Measurements from ENCODE around the gene RNASE7.

The RNASE7 gene

GRCh38 chr14:21088687-21089086, 46.5 kb downstream of the RNASE7 start:
- no peak for DNase-seq (ENCODE audit: low read depth)

- DNase-seq (ENCODE audit: low read depth), result no peak
Measured at GRCh38 chr14:21089271-21089670, 47.1 kb downstream of the RNASE7 start.

DNA sequence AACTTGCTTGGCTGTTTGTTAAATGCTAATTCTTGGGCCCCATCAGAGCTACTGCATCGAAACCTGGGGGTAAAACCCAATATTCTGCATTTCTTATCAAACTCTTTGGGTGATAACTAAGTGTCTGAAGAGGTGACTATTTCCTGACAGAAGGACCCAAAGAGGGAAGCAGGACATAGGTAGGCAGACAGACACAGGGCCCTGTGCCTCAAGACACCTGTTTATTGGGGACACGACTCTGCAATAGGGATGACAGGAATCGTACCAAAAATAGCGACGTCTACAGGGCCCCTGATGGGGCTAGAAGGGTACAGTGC, 47.7 kb downstream of the RNASE7 start:
- DNase-seq (ENCODE audit: low read depth), result no peak

GRCh38 chr14:21090194-21090939, 48.2 kb downstream of the RNASE7 start:
- no peak for DNase-seq (ENCODE audit: low read depth)

- no peak for DNase-seq (ENCODE audit: low read depth)
Measured at GRCh38 chr14:21090940-21091663, 48.9 kb downstream of the RNASE7 start.

DNA sequence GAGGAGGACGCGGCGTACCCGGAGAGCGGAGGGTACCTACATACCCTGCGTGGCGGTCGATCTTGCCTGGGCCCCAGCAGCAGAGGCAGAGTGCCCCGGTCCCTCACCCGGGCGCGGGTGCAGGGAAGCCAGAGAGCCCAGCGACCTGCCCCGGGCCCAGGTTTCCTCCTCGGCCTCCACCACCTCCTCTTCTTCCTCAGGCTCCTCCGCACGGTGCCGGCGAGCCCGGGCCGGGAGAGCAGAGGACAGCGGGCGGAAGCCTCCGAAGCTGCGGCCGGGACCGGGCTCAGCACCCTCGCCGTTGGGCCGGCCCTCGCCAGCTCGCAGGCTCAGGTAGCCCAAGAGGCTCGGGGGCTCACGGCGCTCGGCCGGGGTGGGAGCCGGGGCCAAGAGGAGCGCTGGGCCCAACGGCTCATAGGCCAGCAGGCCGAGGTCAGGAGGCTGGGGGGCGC, 49.7 kb downstream of the RNASE7 start:
- no peak for DNase-seq (ENCODE audit: low read depth)

GRCh38 chr14:21092273-21093011, 50.3 kb downstream of the RNASE7 start:
- DNase-seq (ENCODE audit: low read depth), result peak; percentile 83

GRCh38 chr14:21093018-21093417, 50.9 kb downstream of the RNASE7 start:
- no peak for DNase-seq (ENCODE audit: low read depth)
